ENCODE data around the gene TNFAIP3.

GRCh38 chr6:137846274-137846673, 20.8 kb upstream of the TNFAIP3 start:
- TF ChIP-seq FOXM1 (IDR thresholded peaks at IDR 0.05; ENCODE audit: borderline replicate concordance) (no peak), FOXK2 (IDR thresholded peaks at IDR 0.05) (no peak), HDGF (IDR thresholded peaks at IDR 0.05; ENCODE audit: borderline replicate concordance) (no peak), ARNT (IDR thresholded peaks at IDR 0.05) (no peak), SUZ12 (IDR thresholded peaks at IDR 0.05) (no peak)

Data from HEK293T (cell line).